Esophagus squamous epithelium (tissue), 5 donors: ENCODE data around the gene PRMT7. TPM values are rescaled to one million over a fixed set of nuclear protein-coding genes. Genes with fewer than 3 reads are reported as not detected.

ENCODE experiments used
- DNase-seq: peaks from one replicate; lab custom pipeline; 2025; lab: John Stamatoyannopoulos, UW
- H3K27ac ChIP-seq, 4 donors: fragments of 200-600 bp; sonication (generic); one replicate each; pipeline ENCODE4 v1.5.1; 2016 to 2019; ENCODE audit warnings: mild to moderate bottlenecking in 1 of 4
- H3K27me3 ChIP-seq, 4 donors: fragments of 200-600 bp; sonication (generic); 1 replicate in 3 of 4; 2 replicates in 1 of 4; pipeline versions ENCODE4 v1.5.1 to v1.6.0; 2017 to 2021; ENCODE audit warnings: antibody characterized with exemption in 1 of 4
- H3K36me3 ChIP-seq, 3 donors: fragments of 200-600 bp; sonication (generic); one replicate each; pipeline ENCODE4 v1.5.1; 2016 to 2019
- H3K4me1 ChIP-seq, 3 donors: fragments of 200-600 bp; sonication (generic); one replicate each; pipeline ENCODE4 v1.5.1; 2017 to 2019
- H3K4me3 ChIP-seq, 4 donors: fragments of 200-600 bp; sonication (generic); 1 replicate in 3 of 4; 2 replicates in 1 of 4; pipeline ENCODE4 v1.5.1; 2016 to 2019; ENCODE audit warnings: mild to moderate bottlenecking in 2 of 4, moderate library complexity in 1 of 4
- H3K9me3 ChIP-seq, 3 donors: fragments of 200-600 bp; sonication (generic); one replicate each; pipeline ENCODE4 v1.5.1; 2016 to 2019
- CTCF ChIP-seq, 6 experiments: fragments of 450-650 bp in 4 of 6; fragments of 200-600 bp in 2 of 6; sonication (generic) in 2 of 6; IDR thresholded peaks; one replicate each; pipeline ENCODE4 v1.5.1; 2016 to 2019; ENCODE audit warnings: antibody characterized with exemption in 6 of 6, mild to moderate bottlenecking in 4 of 6, moderate library complexity in 4 of 6
- POLR2A ChIP-seq, 4 donors: fragments of 450-650 bp; IDR thresholded peaks; one replicate each; pipeline ENCODE4 v1.6.1; 2017; ENCODE audit warnings: antibody characterized with exemption in 4 of 4, mild to moderate bottlenecking in 4 of 4, moderate library complexity in 3 of 4
- WGBS, 2 donors: methylation state at CpG; one replicate each; pipeline ENCODE4 v1.1.5; 2018; 5-methylcytosine and 5-hydroxymethylcytosine counted together
- intact Hi-C: fragments of 100-400 bp; cut with DNase I; formaldehyde crosslinking; loops from one replicate; pipeline ENCODE4 v1.15.0; 2022
- total RNA-seq, 4 donors: library from RNA; depleted of rRNA; stranded (reverse); fragments of >200 nt; gene quantifications; one replicate each; pipeline ENCODE4 v1.1.0, GENCODE V29; 2016
- donor health status: DM: yes; HTN: yes; CAD: no.

PRMT7 gene
- total RNA-seq, 4 donors from 2014 or later: 15.2 to 35.7 (median 21.2) TPM

- WGBS, 2 donors: 66 to 73% methylated on average over 6 to 10 of the region's 12 CpGs
- no peak for TF ChIP-seq CTCF (IDR thresholded peaks at IDR 0.05)
- no peak for TF ChIP-seq POLR2A (IDR thresholded peaks at IDR 0.05)
- no peak for DNase-seq
- no peaks in the 10 kb centered on the region for H3K9me3 ChIP-seq
- no peaks in the 10 kb centered on the region for H3K36me3 ChIP-seq
- no peak overlapping the region for H3K27ac ChIP-seq
- H3K4me1 ChIP-seq: peaks cover 0 to 16% (median 0%) of the 10 kb centered on the region in 3 donors
- intact Hi-C loops: no loop called here
- peaks cover 0 to 55% (median 3%) of the 10 kb centered on the region in 4 donors for H3K27me3 ChIP-seq
- no peak overlapping the region for H3K4me3 ChIP-seq
These were observed 57.6 kb downstream of the PRMT7 start for GRCh38 chr16:68368301-68368888.

GRCh38 chr16:68369168-68369567 lies 58.3 kb downstream of the PRMT7 start:
- no peaks in the 10 kb centered on the region for H3K9me3 ChIP-seq
- TF ChIP-seq CTCF (IDR thresholded peaks at IDR 0.05) (no peak), POLR2A (IDR thresholded peaks at IDR 0.05) (no peak)
- DNase-seq: no peak
- intact Hi-C loops: no loop called here
- no peak overlapping the region for H3K4me3 ChIP-seq
- 62 to 67% methylated on average over 3 to 4 of the region's 4 CpGs for WGBS, 2 donors
- H3K4me1 ChIP-seq: peaks cover 0 to 11% (median 0%) of the 10 kb centered on the region in 3 donors
- H3K27ac ChIP-seq: no peak overlapping the region
- no peaks in the 10 kb centered on the region for H3K36me3 ChIP-seq
- peaks cover 0 to 52% (median 3%) of the 10 kb centered on the region in 4 donors for H3K27me3 ChIP-seq

GRCh38 chr16:68369697-68370580 lies 59.1 kb downstream of the PRMT7 start:
- no peak for TF ChIP-seq CTCF (IDR thresholded peaks at IDR 0.05)
- TF ChIP-seq POLR2A (IDR thresholded peaks at IDR 0.05): no peak
- H3K27me3 ChIP-seq: peaks cover 0 to 45% (median 2%) of the 10 kb centered on the region in 4 donors
- H3K4me3 ChIP-seq: no peak overlapping the region
- 76 to 79% methylated on average over 15 to 21 of the region's 23 CpGs for WGBS, 2 donors
- no peaks in the 10 kb centered on the region for H3K9me3 ChIP-seq
- DNase-seq: no peak
- no peak overlapping the region for H3K27ac ChIP-seq
- H3K4me1 ChIP-seq: peaks cover 0 to 4% (median 0%) of the 10 kb centered on the region in 3 donors
- intact Hi-C loops: no loop called here
- H3K36me3 ChIP-seq: no peaks in the 10 kb centered on the region

GRCh38 chr16:68370581-68371275 lies 59.9 kb downstream of the PRMT7 start:
- H3K27ac ChIP-seq: no peak overlapping the region
- no peak overlapping the region for H3K4me3 ChIP-seq
- no peaks in the 10 kb centered on the region for H3K36me3 ChIP-seq
- no peaks in the 10 kb centered on the region for H3K4me1 ChIP-seq
- intact Hi-C loops: no loop called here
- H3K9me3 ChIP-seq: no peaks in the 10 kb centered on the region
- peaks cover 0 to 45% (median 1%) of the 10 kb centered on the region in 4 donors for H3K27me3 ChIP-seq
- WGBS, 2 donors: 69 to 77% methylated on average over 7 to 11 of the region's 32 CpGs
- DNase-seq: no peak
- no peak for TF ChIP-seq POLR2A (IDR thresholded peaks at IDR 0.05)
- TF ChIP-seq CTCF (IDR thresholded peaks at IDR 0.05): no peak
